Hepatocyte (in vitro differentiated cells): Measurements from ENCODE around the gene ADCY9.

Experiments
- CTCF ChIP-seq: fragments of 200-600 bp; sonication (generic); IDR thresholded peaks from 2 replicates; pipeline ENCODE4 v1.5.1; 2016; ENCODE audit warnings: antibody characterized with exemption, mild to moderate bottlenecking; ENCODE audit not compliant: poor library complexity
- EZH2 ChIP-seq: fragments of 200-600 bp; sonication (generic); IDR thresholded peaks from 2 replicates; pipeline ENCODE4 v1.6.1; 2016; ENCODE audit warnings: antibody characterized with exemption, mild to moderate bottlenecking, borderline replicate concordance
- EZH2phosphoT487 ChIP-seq: fragments of 200-600 bp; sonication (generic); IDR thresholded peaks from one replicate; pipeline ENCODE4 v1.6.1; 2018; ENCODE audit warnings: antibody characterized with exemption, mild to moderate bottlenecking, low read depth, moderate library complexity; ENCODE audit not compliant: unreplicated experiment, severe bottlenecking

- TF ChIP-seq CTCF (no peak), EZH2 (no peak), EZH2phosphoT487 (no peak)
Observed at GRCh38 chr16:4070936-4071335, 45.3 kb downstream of the ADCY9 start.
